Measurements from ENCODE around the gene SHB.

DNA sequence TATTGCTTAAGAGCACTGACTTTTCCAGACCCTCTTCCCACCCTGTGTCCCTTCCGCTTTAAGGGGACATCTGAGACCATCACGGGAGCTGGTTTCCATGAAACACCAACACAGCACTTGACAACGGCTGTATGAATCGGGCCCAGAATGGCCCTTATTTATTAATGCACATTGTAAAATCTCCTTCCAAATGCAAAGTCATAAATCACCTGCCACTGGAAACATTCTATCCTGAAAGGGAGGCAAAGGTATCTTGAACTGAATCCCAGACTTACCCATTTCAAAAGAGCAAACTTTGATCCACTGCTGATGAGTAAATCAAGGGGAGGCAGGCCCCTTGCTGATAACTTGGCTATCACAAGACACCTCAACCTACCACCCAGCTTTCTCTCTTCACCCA, 37.4 kb downstream of the SHB start:
- TF ChIP-seq, protein P1, sequence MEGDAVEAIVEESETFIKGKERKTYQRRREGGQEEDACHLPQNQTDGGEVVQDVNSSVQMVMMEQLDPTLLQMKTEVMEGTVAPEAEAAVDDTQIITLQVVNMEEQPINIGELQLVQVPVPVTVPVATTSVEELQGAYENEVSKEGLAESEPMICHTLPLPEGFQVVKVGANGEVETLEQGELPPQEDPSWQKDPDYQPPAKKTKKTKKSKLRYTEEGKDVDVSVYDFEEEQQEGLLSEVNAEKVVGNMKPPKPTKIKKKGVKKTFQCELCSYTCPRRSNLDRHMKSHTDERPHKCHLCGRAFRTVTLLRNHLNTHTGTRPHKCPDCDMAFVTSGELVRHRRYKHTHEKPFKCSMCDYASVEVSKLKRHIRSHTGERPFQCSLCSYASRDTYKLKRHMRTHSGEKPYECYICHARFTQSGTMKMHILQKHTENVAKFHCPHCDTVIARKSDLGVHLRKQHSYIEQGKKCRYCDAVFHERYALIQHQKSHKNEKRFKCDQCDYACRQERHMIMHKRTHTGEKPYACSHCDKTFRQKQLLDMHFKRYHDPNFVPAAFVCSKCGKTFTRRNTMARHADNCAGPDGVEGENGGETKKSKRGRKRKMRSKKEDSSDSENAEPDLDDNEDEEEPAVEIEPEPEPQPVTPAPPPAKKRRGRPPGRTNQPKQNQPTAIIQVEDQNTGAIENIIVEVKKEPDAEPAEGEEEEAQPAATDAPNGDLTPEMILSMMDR (conservative IDR thresholded peaks at IDR 0.05): no peak
- no peak for TF ChIP-seq EZH2 (IDR thresholded peaks at IDR 0.05; ENCODE audit: low read depth)
